GM11168 (cell line): ENCODE measurements around the gene LRRC41.
"Not testable (repeated sequence)": the region's sequence is repeated elsewhere in the genome, so short reads cannot be mapped to it uniquely, and the experiment has no call there.

Experiments used
- in situ Hi-C: fragments of 300-500 bp; cut with MboI; formaldehyde crosslinking; loops from one replicate; pipeline ENCODE4 v1.12.0; 2022; ENCODE audit warnings: low sequenced_read_pairs; ENCODE audit not compliant: unreplicated experiment

The LRRC41 gene

DNA sequence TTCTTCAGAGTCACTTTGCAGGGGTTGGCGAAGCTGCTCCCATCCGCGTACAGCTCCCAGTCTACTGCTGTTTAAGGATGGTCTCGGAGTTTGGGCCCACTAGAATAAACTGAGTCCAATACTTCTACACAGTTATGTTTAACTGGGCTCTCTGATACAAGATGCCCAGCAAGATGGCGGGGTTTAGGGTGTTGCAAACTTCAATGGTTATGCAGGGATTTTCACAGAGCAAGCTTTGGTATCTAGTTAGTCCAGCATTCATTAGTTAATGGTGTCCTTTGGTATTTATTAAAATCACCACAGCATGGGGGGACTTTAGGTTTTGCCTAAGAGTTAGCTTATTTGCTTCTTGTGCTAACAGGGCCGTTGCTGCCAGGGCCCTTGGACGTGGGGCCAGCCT lies 24.8 kb upstream of the LRRC41 start:
- in situ Hi-C loops = not testable (repeated sequence)

DNA sequence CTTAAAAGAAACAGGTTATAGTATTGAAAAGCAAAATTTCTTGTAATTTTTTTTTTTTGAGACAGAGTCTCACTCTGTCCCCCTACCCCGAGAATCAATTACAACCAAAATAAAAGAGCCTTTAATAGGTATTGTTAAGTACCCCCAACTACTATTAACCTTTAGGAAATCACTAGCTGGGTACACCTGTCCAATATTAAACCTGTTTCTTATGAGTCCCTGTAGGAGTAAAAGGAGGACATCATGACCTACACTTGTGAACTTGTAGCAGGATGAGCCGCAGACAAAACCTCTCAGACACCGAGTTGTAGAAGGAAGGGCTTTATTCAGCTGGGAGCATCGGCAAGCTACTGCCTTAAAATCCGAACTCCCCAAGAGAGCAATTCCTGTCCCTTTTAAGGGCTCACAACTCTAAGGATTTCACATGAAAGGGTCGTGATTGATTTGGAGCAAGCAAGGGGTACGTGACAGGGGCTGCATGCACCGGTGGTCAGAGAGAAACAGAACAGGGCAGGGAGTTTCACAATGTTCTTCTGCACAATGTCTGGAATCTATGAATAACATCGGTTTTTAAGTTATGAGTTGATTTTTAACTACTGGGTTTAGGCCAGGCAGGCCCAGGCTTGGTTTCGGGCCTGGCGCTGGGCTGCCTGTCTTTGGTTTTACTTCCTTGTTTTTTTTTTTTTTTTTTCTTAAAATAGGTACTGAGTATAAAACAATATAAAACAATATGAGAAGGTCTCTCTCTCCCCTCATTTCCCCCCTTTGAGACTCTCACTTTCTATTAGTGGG lies 22.1 kb upstream of the LRRC41 start:
- in situ Hi-C loops = not testable (repeated sequence)

DNA sequence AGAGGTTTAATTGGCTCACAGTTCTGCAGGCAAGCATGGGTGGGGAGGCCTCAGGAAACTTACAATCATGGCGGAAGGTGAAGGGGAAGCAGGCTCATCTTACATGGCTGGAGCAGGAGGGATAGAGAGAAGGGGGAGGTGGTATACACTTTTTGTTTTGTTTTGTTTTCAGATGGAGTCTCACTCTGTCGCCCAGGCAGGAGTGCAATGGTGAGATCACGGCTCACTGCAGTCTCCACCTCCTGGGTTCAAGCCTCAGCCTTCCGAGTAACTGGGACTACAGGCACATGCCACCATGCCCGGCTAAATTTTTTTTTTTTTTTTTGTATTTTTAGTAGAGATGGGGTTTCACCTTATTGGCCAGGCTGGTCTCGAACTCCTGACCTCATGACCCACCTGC lies 18.8 kb upstream of the LRRC41 start:
- in situ Hi-C loops = not testable (repeated sequence)

DNA sequence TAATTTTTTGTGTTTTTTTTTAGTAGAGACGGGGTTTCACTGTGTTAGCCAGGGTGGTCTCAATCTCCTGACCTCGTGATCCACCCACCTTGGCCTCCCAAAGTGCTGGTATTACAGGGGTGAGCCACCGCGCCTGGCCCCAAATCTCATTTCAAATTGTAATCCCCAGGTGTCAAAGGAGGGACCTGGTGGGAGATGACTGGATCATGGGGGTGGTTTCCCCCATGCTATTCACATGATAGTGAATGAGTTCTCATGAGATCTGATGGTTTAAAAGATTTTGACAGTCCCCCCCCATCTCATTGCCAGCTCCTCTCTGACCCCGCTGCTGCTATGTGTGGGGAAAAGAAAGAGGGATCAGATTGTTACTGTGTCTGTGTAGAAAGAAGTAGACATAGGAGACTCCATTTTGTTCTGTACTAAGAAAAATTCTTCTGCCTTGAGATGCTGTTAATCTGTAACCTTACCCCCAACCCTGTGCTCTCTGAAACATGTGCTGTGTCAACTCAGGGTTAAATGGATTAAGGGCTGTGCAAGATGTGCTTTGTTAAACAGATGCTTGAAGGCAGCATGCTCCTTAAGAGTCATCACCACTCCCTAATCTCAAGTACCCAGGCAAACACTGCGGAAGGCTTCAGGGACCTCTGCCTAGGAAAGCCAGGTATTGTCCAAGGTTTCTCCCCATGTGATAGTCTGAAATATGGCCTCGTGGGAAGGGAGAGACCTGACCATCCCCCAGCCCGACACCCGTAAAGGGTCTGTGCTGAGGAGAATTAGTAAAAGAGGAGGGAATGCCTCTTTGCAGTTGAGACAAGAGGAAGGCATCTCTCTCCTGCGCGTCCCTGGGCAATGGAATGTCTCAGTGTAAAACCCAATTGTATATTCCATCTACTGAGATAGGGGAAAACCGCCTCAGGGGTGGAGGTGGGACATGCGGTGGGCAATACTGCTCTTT lies 16.8 kb upstream of the LRRC41 start:
- in situ Hi-C loops = not testable (repeated sequence)

DNA sequence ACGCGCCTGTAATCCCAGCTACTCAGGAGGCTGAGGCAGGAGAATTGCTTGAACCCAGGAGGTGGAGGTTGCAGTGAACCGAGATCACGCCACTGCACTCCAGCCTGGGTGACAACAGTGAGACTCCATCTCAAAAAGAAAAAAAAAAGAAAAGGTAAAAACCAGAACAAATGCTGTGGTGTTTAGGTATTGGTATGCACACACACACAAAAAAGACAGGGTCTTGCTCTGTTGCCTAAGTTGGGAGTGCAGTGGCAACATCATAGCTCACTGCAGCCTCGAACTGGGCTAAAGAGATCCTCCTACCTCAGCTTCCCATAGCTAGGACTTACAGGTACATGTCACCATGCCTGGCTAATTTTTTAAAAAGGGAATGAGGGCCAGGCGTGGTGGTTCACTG lies 15.9 kb upstream of the LRRC41 start:
- in situ Hi-C loops = not testable (repeated sequence)

DNA sequence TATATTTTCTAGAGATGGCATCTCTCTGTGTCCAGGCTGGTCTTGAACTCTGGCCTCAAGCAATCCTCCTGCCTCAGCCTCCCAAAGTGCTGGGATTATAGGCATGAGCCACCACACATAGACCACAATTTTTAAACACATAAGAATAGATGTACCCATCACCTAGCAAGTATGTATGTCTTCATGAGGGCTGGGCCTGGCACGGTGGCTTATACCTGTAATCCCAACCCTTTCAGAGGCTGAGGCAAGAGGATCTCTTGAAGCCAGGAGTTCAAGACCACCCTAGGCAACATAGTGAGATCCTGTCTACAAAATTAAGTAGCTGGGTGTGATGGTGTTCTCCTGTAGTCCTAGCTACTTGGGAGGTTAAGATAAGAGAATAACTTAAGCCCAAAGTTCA lies 13.9 kb upstream of the LRRC41 start:
- in situ Hi-C loops = no loop called here

DNA sequence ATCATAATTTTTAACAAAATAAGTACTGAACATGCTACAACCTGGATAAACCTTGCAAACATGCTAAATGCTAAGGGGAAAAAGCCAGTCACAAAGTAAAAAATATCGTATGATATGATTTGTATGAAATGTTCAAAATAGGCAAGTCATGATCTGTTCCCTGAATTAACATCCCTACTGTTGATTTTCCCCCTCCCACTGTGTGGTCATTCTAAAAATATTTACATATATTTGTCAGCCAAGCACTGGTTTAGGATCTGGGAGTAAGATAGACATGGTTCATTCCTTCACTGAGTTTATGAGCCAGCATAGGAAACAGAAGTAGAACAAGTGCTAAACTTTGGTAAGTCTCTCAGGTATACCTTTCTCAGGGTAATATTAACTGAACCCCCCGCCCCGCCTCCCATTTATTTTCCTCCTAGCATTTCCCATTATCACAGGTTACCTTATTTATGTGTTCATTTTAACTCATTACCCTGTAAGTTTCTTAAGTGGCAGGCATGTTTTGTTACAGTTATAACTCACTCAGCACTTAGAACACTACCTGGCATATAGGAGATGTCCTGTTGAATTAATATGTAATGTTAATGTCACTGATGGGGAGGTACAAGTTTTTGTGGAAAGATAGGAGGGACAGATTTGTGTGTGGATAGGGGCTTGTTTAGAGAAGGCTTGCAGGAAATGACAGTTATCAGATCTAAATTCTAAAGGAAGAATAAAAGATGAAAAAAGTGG lies 12.4 kb upstream of the LRRC41 start:
- in situ Hi-C loops = no loop called here

DNA sequence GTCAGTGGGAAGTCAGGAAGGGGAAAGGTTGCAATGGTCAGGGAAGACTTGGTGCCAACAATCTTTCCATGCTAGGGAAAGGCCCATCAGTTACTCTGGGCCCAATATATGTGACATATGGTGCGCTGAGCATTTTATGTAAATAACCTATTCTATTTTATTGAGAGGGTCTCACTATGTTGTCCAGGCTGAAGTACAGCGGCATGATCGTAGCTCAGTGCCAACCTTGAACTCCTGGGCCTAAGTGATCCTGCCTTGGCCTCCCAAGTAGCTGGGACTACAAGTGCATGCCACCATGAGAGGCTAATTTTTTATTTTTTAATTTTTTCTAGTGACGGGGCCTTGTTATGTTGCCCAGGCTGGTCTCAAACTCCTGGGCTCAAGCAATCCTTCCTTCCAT lies 6.9 kb upstream of the LRRC41 start:
- in situ Hi-C loops = no loop called here

DNA sequence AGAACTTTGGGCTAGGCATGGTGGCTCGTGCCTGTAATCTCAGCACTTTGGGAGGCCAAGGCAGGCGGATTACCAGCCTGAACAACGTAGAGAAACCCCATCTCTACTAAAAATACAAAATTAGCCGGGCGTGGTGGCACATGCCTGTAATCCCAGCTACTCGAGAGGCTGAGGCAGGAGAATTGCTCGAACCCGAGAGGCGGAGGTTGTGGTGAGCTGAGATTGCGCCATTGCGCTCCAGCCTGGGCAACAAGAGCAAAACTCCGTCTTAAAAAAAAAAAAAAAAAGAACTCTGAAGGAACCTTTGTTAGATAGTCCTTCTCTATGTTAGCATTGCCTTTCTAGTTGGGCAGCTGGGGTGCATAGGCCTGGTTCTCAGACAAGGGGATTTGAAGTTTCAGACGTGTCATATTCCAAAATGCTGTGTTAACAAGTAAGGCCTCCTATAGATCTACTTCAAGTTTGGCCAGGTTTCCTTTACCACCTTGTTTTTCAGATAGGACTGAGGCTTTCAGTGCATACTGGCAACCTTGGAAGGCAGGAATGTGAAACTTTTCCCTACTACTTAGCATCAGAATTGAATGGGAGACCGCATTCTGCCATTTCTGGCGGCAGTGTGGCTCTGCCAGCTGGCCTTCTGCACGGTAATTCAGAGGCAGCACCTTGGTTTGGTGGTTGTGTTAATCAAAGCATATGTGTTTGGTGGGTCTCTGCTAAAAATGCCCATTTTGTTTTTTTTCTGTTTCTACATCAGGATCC lies 6.2 kb upstream of the LRRC41 start:
- in situ Hi-C loops = no loop called here

DNA sequence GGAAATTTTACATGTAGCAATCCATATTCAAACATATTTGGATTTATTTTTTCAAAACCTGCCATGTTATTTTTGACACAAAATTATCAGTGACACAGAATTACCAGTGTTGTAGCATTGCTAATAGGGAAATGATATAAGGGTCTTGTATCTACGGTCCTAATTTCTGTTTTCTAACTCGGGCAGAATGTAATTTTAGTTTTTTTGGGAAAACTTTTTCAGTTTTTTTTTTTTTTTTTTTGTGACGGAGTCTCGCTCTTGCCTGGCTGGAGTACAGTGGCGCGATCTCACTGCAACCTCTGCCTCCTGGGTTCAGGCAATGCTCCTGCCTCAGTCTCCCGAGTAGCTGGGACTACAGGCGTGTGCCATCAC lies 2.7 kb upstream of the LRRC41 start:
- in situ Hi-C loops = no loop called here

DNA sequence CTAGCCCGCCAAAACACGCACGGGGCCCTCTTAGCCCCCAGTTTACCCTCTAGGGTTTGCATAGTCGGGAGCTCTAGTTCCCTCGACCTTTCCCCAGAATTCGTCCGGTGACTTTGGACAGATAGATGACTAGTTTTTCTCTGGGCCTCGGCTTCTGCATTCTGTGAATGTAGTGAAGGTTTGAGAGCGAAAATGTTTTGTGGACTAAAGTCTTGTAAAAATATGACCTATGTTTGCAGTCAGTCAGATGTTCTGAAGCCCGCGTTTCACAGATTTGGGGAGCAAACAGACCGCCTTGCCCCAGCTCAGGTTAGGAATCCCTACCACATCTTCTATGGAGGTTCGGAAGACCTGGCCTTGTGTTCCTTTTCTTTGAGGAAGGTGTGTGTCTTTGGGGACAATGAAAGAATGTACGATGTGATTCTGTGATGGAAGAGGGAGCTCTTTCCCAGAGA lies 483 bp upstream of the LRRC41 start:
- in situ Hi-C loops = no loop called here

DNA sequence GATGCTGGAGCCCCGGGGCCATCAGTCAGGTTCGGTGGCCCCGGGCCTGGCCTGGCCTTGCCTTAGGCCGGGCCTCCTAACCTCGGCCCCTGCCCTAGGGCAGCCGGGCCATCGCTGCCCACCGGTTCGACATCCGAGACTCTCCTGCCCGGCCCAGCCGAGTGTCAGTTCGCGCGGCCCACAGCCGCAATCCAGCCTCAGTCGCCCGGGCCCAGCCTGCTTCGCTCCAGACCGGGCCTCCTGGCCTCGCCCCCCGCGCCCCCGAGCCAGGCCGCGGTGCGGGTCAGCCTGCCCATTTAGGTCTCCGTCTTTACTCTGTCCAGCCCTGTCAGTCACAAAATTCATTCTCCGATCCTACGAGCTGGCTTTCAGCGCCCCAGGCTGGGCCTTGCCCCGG lies 777 bp downstream of the LRRC41 start:
- in situ Hi-C loops = no loop called here

DNA sequence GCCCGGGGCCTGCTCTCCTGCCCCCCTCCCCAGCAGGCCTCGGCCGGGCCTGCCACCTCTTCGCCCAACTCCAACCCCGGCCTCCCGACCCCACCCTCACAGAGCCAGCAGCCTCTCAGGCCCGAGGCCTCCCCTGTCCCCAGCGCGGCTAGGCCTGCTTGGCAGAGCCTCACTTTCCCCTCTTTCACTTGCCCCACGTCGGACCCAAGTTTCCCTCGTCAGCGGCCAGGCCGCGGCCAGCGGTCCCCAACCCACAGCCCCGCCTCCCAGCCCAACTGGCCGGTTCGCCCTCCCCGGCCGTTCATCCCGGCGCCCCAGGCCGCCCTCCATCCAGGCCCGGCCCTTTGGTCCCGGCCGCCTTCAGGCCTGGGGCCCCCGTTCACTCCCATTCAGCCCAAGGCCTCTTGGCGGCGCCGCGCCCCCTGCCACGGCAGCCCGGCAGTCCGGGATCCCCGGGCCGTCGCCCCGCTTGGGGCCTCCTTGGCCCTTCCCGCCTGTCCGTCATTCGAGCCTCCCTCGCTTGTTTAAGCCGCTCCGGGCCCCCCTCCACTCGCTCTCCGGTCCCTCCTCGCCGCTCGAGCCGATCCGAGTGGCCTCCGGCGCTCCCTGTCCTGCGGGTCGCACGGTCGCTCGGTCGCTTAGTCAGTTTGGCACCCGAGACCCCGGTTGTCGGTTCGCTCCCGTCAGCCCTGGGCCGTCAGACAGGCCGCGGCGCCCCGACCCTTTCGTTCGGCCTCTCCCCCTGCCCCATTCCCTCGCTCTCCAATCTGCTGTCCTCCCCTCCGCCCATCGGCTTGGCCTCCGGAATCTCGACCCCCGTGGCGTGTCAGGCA lies 1.4 kb downstream of the LRRC41 start:
- in situ Hi-C loops = no loop called here

DNA sequence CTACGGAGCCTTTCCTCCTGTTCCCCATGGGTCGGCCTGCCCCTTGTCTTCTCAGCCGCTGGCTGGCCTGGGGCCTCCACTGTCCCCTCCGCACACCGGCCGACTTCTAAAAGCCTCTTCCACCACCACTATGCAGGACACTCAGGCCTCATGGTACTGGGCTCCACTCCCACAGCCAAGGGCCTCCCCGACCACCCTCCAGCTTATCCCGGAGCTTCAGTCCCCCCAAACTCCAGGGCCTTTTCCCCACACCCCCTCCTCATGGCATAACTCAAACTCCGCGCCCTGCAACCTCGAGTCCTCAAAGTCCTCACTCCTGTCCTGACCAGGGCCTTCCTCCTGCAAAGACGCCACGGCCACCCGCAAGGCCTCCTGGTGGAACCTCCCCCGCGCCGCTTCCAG lies 2.0 kb downstream of the LRRC41 start:
- in situ Hi-C loops = no loop called here

DNA sequence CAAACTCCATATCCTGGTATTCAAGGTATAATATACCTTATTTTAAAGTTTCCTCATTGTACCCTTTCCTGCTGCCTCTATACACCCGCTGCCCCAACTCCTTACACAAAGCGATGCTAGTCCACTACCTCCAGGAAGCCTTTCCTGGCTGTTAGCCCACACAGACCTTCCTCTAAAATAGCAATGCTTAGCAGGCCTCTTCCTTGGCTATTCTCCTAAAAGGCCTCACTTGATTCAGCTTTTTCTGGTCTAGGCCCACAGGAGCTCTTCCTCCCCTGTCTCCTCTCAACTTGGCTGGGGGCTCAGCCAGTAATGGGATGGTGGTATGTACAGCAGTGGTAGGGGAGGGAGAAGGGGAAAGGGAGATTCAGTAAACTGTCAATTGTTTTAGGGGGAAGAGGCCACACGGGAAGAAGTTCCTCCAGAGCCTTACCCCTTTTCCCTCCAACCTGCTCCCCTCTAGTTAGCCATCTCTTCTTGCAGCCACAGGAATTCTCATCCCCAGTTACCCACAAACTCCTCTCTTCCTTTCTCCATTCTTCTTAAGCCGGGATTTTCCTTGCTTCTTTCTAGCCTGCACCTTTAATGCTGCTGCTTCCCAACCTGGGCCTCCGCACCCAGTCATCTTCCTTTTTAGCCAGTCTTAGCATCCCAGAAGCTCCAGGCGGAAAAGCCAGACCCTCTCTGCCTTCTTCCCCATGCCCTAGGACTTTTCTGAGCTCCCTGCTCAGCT lies 2.6 kb downstream of the LRRC41 start:
- in situ Hi-C loops = no loop called here

DNA sequence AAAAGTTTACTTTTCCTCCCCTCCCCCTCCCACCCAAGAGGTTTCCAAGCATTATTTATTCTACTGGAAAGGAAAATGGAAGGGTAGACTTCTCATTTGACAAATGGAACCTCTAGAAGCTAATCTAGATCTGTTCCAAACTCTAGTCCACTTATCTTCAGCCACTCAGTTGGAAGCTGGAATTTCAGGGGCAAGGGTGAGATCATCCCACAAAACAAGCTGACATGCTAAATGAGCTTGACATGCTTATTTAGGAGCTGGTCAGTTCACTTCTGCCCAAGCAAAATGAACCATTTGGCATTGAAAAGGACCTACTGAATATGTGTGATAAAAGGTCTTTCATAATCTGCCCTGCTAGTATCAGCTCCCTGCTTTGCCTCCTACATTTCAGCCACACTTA lies 5.0 kb downstream of the LRRC41 start:
- in situ Hi-C loops = no loop called here

DNA sequence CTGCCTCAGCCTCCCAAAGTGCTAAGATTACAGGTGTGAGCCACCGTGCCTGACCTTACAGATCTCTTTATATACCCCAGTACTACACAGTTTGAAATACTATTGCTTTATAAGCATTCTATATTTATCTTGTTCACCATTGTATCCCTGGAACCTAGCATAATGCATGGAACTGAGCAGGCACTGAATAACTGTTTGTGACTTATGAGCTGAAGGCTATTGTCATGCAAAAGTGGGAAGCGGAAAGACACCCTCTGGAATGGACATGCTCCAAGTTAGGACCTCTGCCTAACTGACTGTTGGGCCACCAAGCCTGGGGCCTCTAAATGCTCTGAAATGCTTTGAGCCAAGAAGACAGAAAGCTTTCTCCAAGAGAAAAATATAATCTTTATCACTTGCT lies 8.1 kb downstream of the LRRC41 start:
- in situ Hi-C loops = no loop called here

DNA sequence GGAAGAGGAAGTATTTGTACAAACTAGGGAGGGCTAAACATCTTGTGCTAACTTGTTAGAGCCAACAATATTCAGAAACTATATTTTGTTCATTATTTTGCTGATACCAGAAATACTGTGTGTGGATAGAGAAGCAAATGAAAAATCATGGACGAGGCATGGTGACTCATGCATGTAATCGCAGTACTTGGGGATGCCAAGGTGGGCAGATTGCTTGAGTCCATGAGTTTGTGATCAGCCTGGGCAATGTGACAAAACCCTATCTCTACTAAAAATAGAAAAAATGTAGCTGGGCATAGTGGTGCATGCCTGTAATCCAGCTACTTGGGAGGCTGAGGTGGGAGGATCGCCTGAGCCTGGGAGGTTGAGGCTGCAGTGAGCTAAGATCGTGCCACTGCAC lies 13.4 kb downstream of the LRRC41 start:
- in situ Hi-C loops = no loop called here

DNA sequence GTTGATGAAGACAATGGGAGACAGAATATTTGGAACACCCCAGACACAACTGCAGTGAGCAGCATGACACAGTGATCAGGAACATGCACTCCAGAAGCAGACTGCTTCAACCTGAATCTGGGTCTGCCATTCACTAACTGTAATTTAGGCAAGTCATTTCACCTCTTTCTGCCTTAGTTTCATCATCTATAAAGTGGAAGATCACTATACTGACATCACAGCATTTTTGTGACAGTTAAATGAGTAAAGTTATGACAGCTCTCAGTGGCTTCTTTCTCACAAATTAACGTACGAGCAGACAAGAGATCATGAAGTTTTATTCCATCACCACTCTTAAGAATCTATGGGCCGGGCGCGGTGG lies 14.3 kb downstream of the LRRC41 start:
- in situ Hi-C loops = no loop called here
